WTC11 (cell line): ENCODE results near the gene NFATC1. TPM values are rescaled to one million over a fixed set of nuclear protein-coding genes. Genes with fewer than 3 reads are reported as not detected.

Source experiments
- ATAC-seq: fragments of 200-7000 bp; cut with Tn5 transposase; 2 replicates; pipeline ENCODE4 v1.10.0; 2021; ENCODE audit warnings: mild to moderate bottlenecking, moderate library complexity
- Bru-seq: library from RNA; stranded (reverse); fragments of 400-500 nt; gene quantifications from one replicate; lab custom pipeline; 2021; lab: Mats Ljungman, UMichigan
- CTCF ChIA-PET: fragments of 300-600 bp; sonication (Branson Sonifier 250); formaldehyde crosslinking; loops from one replicate; lab custom pipeline; 2021; ENCODE audit warnings: antibody characterized with exemption; lab: Charles Lee
- POLR2A ChIA-PET: fragments of 350-600 bp; sonication (Branson Sonifier 250); formaldehyde crosslinking; loops from one replicate; lab custom pipeline; 2021; ENCODE audit warnings: antibody characterized with exemption; lab: Charles Lee
- DNase-seq: peaks from one replicate; pipeline ENCODE4 v3.0.0; 2021; ENCODE audit warnings: low spot score
- H3K27ac Mint-ChIP-seq: 2 replicates; pipeline ENCODE4 v1.8.0; 2021; ENCODE audit warnings: mixed read lengths
- H3K27me3 Mint-ChIP-seq: 2 replicates; pipeline ENCODE4 v1.8.0; 2021; ENCODE audit warnings: low read depth, mild to moderate bottlenecking, moderate library complexity, mixed read lengths
- H3K36me3 Mint-ChIP-seq: 2 replicates; pipeline ENCODE4 v1.8.0; 2021; ENCODE audit warnings: mixed read lengths
- H3K4me1 Mint-ChIP-seq: 2 replicates; pipeline ENCODE4 v1.8.0; 2022; ENCODE audit warnings: mixed read lengths
- H3K4me3 Mint-ChIP-seq: 2 replicates; pipeline ENCODE4 v1.8.0; 2021; ENCODE audit warnings: mild to moderate bottlenecking, moderate library complexity, mixed read lengths
- H3K9me3 Mint-ChIP-seq: 2 replicates; pipeline ENCODE4 v1.8.0; 2021; ENCODE audit warnings: mixed read lengths
- ATF2 ChIP-seq: sonication (generic); formaldehyde crosslinking; IDR thresholded peaks from 2 replicates; pipeline ENCODE4 v1.8.1; 2022; ENCODE audit warnings: low read depth, missing genetic modification reagents, borderline replicate concordance
- CBFB ChIP-seq: sonication (generic); formaldehyde crosslinking; IDR thresholded peaks from 2 replicates; pipeline ENCODE4 v1.8.1; 2022; ENCODE audit warnings: mild to moderate bottlenecking, low read depth, missing genetic modification reagents
- FOXK1 ChIP-seq: sonication (generic); formaldehyde crosslinking; IDR thresholded peaks from 2 replicates; pipeline ENCODE4 v1.8.0; 2022; ENCODE audit warnings: mild to moderate bottlenecking, moderate library complexity, missing genetic modification reagents
- GABPB1 ChIP-seq: sonication (generic); formaldehyde crosslinking; IDR thresholded peaks from 2 replicates; pipeline ENCODE4 v1.8.1; 2023; ENCODE audit warnings: mild to moderate bottlenecking, missing genetic modification reagents
- GTF2I ChIP-seq: fragments of 250-450 bp; sonication (Bioruptor Pico); conservative IDR thresholded peaks from 2 replicates; pipeline ENCODE4 v1.4.0; 2021; ENCODE audit warnings: mild to moderate bottlenecking
- HMGA2 ChIP-seq: fragments of 250-450 bp; sonication (Bioruptor Pico); IDR thresholded peaks from 2 replicates; pipeline ENCODE4 v1.4.0; 2021; ENCODE audit warnings: mild to moderate bottlenecking, moderate library complexity
- JAZF1 ChIP-seq: fragments of 250-450 bp; sonication (Bioruptor Pico); IDR thresholded peaks from 2 replicates; pipeline ENCODE4 v1.9.0; 2021; ENCODE audit warnings: moderate library complexity, mild to moderate bottlenecking, inconsistent platforms
- KAT7 ChIP-seq: sonication (generic); formaldehyde crosslinking; IDR thresholded peaks from 2 replicates; pipeline ENCODE4 v1.8.1; 2023; ENCODE audit warnings: missing genetic modification reagents, mild to moderate bottlenecking, borderline replicate concordance
- MYBL2 ChIP-seq: sonication (generic); formaldehyde crosslinking; IDR thresholded peaks from 2 replicates; pipeline ENCODE4 v1.8.1; 2023; ENCODE audit warnings: mild to moderate bottlenecking, moderate library complexity, missing genetic modification reagents
- NR1H2 ChIP-seq: sonication (generic); formaldehyde crosslinking; IDR thresholded peaks from 2 replicates; pipeline ENCODE4 v1.9.0; 2021; ENCODE audit warnings: mild to moderate bottlenecking, moderate library complexity, missing genetic modification reagents
- NR2C2 ChIP-seq: sonication (generic); formaldehyde crosslinking; IDR thresholded peaks from 2 replicates; pipeline ENCODE4 v1.8.0; 2022; ENCODE audit warnings: mild to moderate bottlenecking, missing genetic modification reagents
- RORB ChIP-seq: fragments of 250-450 bp; sonication (Bioruptor Pico); IDR thresholded peaks from 2 replicates; pipeline ENCODE4 v1.9.0; 2021; ENCODE audit warnings: mild to moderate bottlenecking
- ZBTB21 ChIP-seq: sonication (generic); formaldehyde crosslinking; IDR thresholded peaks from 2 replicates; pipeline ENCODE4 v1.8.1; 2023; ENCODE audit warnings: mild to moderate bottlenecking, missing genetic modification reagents, borderline replicate concordance
- ZNF121 ChIP-seq: sonication (generic); formaldehyde crosslinking; IDR thresholded peaks from 2 replicates; pipeline ENCODE4 v1.8.0; 2023; ENCODE audit warnings: missing genetic modification reagents
- ZNF263 ChIP-seq: sonication (generic); formaldehyde crosslinking; IDR thresholded peaks from 2 replicates; pipeline ENCODE4 v1.8.1; 2022; ENCODE audit warnings: low read depth, mild to moderate bottlenecking, moderate library complexity, missing genetic modification reagents
- ZSCAN18 ChIP-seq: fragments of 250-450 bp; sonication (Bioruptor Pico); IDR thresholded peaks from 2 replicates; pipeline ENCODE4 v2.1.2; 2022; ENCODE audit warnings: mild to moderate bottlenecking, moderate library complexity
- long read RNA-seq, 3 experiments: library from RNA in 1 of 3; library from capped mRNA in 1 of 3; library from polyadenylated mRNA in 1 of 3; unstranded in 2 of 3; stranded (forward) in 1 of 3; transcript quantifications; one replicate each; pipeline ENCODE4 v2.0.0, GENCODE V29; 2021
- total RNA-seq: library from RNA; stranded (reverse); gene quantifications from 3 replicates; pipeline ENCODE4 v1.2.3, GENCODE V29; 2021
- TF ChIP-seq, protein P1 (sequence below): fragments of 250-450 bp; sonication (Bioruptor Pico); IDR thresholded peaks from 2 replicates; pipeline ENCODE4 v1.9.0; 2021; ENCODE audit warnings: mild to moderate bottlenecking
- TF ChIP-seq, protein P2 (sequence below): sonication (generic); formaldehyde crosslinking; IDR thresholded peaks from 2 replicates; pipeline ENCODE4 v1.8.1; 2022; ENCODE audit warnings: low read depth, mild to moderate bottlenecking, moderate library complexity, missing genetic modification reagents, borderline replicate concordance
- TF ChIP-seq, protein P3 (sequence below): fragments of 250-450 bp; sonication (Bioruptor Pico); IDR thresholded peaks from 2 replicates; pipeline ENCODE4 v1.9.0; 2021; ENCODE audit warnings: mild to moderate bottlenecking
- TF ChIP-seq, protein P4 (sequence below): fragments of 250-450 bp; sonication (Bioruptor Pico); IDR thresholded peaks from 2 replicates; pipeline ENCODE4 v1.8.0; 2021; ENCODE audit warnings: mild to moderate bottlenecking

The NFATC1 gene
- total RNA-seq (17.6 to 20.2 TPM (median 17.6 TPM) in 3 replicates), Bru-seq, nascent RNA (percentile 46 among the genes with signal in this experiment)
- long read RNA-seq, experiment 1, full-length matches to known transcripts, result 59 of 73 reads
- long read RNA-seq, experiment 1, partial matches to known transcripts, result 6 of 73 reads
- long read RNA-seq, experiment 1, other reads (novel, unspliced or antisense), result 8 of 73 reads
- long read RNA-seq, experiment 2, full-length matches to known transcripts, result 10 of 22 reads
- long read RNA-seq, experiment 2, partial matches to known transcripts, result 7 of 22 reads
- long read RNA-seq, experiment 2, other reads (novel, unspliced or antisense), result 5 of 22 reads
- long read RNA-seq, experiment 3, partial matches to known transcripts, result 1 of 3 reads
- long read RNA-seq, experiment 3, other reads (novel, unspliced or antisense), result 2 of 3 reads

- TF ChIP-seq ZNF121 (CRISPR knock-in tag), result peak; percentile 77; the same call in 1 of the 2 replicates
- no peak for TF ChIP-seq ZNF263 (CRISPR knock-in tag)
- no peaks in the 10 kb centered on the region for H3K9me3 Mint-ChIP-seq
- no peaks in the 10 kb centered on the region for H3K36me3 Mint-ChIP-seq
- ATAC-seq (peak; percentile 9), DNase-seq (peak; percentile 75)
- H3K4me1 Mint-ChIP-seq, result peaks cover 12% of the 10 kb centered on the region
- ChIA-PET POLR2A (interaction anchor here (1.5 kb wide), 1 partner anchor 171 kb away, joined by 3 read pairs; no protein-coding TSS in a partner anchor), CTCF (interaction anchor here (0.9 to 1.3 kb wide), 4 partner anchors 11 to 130 kb away, joined by 3 to 4 read pairs (median 3); no protein-coding TSS in a partner anchor)
- H3K4me3 Mint-ChIP-seq, result peak within 1 kb of the TSS; percentile 67
- H3K27me3 Mint-ChIP-seq, result peaks cover 76% of the 10 kb centered on the region
- no peak within 1 kb of the TSS for H3K27ac Mint-ChIP-seq
These were observed at the start of gene NFATC1 for GRCh38 chr18:79395761-79396404. NFATC1 (plus strand) TSS chr18:79395930; CDS start chr18:79396225, 295 bp downstream.

GRCh38 chr18:79345981-79346380 lies 49.7 kb upstream of the NFATC1 start:
- CTCF ChIA-PET, result no interaction called here
- Mint-ChIP-seq H3K4me3 (no peak overlapping the region), H3K4me1 (no peaks in the 10 kb centered on the region), H3K27ac (peak overlapping the region; percentile 45), H3K27me3 (no peaks in the 10 kb centered on the region), H3K9me3 (no peaks in the 10 kb centered on the region), H3K36me3 (peaks cover 36% of the 10 kb centered on the region)
- ATAC-seq, result no peak
- TF ChIP-seq FOXK1 (CRISPR knock-in tag) (no peak), ATF2 (CRISPR knock-in tag) (no peak), HMGA2 (CRISPR knock-in tag) (no peak), NR2C2 (CRISPR knock-in tag) (no peak), CBFB (CRISPR knock-in tag) (no peak), KAT7 (CRISPR knock-in tag) (no peak), GTF2I (CRISPR knock-in tag) (no peak), NR1H2 (CRISPR knock-in tag) (no peak), GABPB1 (CRISPR knock-in tag) (no peak), ZBTB21 (CRISPR knock-in tag) (no peak), RORB (CRISPR knock-in tag) (no peak), JAZF1 (CRISPR knock-in tag) (no peak), MYBL2 (CRISPR knock-in tag) (no peak), ZSCAN18 (CRISPR knock-in tag) (no peak)
- TF ChIP-seq, protein P1, sequence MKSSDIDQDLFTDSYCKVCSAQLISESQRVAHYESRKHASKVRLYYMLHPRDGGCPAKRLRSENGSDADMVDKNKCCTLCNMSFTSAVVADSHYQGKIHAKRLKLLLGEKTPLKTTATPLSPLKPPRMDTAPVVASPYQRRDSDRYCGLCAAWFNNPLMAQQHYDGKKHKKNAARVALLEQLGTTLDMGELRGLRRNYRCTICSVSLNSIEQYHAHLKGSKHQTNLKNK, result no peak
- TF ChIP-seq, protein P2, sequence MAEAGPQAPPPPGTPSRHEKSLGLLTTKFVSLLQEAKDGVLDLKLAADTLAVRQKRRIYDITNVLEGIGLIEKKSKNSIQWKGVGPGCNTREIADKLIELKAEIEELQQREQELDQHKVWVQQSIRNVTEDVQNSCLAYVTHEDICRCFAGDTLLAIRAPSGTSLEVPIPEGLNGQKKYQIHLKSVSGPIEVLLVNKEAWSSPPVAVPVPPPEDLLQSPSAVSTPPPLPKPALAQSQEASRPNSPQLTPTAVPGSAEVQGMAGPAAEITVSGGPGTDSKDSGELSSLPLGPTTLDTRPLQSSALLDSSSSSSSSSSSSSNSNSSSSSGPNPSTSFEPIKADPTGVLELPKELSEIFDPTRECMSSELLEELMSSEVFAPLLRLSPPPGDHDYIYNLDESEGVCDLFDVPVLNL (CRISPR knock-in tag), result no peak
- TF ChIP-seq, protein P3, sequence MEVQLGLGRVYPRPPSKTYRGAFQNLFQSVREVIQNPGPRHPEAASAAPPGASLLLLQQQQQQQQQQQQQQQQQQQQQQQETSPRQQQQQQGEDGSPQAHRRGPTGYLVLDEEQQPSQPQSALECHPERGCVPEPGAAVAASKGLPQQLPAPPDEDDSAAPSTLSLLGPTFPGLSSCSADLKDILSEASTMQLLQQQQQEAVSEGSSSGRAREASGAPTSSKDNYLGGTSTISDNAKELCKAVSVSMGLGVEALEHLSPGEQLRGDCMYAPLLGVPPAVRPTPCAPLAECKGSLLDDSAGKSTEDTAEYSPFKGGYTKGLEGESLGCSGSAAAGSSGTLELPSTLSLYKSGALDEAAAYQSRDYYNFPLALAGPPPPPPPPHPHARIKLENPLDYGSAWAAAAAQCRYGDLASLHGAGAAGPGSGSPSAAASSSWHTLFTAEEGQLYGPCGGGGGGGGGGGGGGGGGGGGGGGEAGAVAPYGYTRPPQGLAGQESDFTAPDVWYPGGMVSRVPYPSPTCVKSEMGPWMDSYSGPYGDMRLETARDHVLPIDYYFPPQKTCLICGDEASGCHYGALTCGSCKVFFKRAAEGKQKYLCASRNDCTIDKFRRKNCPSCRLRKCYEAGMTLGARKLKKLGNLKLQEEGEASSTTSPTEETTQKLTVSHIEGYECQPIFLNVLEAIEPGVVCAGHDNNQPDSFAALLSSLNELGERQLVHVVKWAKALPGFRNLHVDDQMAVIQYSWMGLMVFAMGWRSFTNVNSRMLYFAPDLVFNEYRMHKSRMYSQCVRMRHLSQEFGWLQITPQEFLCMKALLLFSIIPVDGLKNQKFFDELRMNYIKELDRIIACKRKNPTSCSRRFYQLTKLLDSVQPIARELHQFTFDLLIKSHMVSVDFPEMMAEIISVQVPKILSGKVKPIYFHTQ (CRISPR knock-in tag), result no peak
- TF ChIP-seq, protein P4, sequence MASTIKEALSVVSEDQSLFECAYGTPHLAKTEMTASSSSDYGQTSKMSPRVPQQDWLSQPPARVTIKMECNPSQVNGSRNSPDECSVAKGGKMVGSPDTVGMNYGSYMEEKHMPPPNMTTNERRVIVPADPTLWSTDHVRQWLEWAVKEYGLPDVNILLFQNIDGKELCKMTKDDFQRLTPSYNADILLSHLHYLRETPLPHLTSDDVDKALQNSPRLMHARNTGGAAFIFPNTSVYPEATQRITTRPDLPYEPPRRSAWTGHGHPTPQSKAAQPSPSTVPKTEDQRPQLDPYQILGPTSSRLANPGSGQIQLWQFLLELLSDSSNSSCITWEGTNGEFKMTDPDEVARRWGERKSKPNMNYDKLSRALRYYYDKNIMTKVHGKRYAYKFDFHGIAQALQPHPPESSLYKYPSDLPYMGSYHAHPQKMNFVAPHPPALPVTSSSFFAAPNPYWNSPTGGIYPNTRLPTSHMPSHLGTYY, result no peak
- DNase-seq, result no peak
- POLR2A ChIA-PET, result no interaction called here
